CD4-positive, alpha-beta T cell treated with Interleukin-1 beta for 1 hour (primary cell): Measurements from ENCODE around the gene MCUB.

ENCODE experiments used
- DNase-seq, 2 donors: peaks; one replicate each; pipeline ENCODE4 v3.0.0-alpha.2; 2020 to 2022

The MCUB gene

DNA sequence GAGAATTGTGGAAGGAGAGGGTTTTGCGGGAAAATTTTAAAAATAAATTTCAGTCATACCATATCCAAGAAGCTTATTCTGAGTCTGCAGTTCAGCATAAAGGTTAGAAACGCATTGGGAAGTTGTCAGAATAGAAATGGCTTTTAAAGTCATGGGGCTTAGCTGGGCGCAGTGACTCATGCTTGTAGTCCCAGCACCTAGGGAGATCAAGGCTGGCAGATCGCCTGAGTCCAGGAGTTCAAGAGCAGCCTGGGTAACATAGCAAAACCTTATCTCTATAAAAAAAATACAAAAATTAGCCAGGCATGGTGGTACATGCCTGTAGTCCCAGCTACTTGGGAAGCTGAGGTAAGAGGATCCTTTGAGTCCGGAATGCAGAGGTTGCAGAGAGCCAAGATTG, 173.7 kb downstream of the MCUB start:
- DNase-seq = no peak

DNA sequence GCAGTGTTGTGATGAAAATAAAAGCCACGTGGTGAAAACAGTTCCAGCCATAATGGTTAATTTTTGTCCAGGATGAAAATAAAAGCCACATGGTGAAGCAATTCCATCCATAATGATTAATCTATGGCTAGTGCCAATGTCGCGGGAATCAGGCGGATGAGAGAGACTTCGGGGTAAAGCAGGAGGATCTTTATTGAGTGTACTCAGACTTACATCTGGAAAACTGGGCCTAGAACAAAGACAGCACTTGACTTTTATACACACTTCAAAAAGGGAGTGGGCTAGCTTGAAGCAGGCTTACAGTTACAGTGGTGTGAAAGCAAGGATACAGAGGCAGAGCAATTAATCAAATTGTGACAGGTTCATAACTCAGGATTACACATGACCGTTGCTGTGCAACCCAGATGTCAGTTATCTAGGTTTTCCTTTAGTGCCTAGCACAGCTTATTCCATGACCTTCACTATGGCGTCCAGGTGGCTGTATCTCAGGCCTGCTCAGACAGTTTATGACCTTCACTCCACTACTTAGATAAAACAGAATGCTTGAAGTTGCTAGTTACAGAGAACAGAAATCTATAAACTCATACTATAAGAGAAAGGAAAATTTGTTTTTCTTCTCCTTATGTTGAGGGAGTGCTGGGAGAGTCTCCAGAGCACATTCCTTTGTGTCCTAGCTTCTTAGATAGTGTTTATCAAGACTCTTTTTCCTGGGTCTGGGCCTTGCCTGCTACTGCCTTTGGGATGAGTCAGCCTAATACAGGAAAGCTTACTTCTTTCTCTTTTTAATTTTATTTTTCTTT, 175.7 kb downstream of the MCUB start:
- no peak for DNase-seq
